ENCODE results near the gene SLC12A4.
"Not testable (repeated sequence)": the region's sequence is repeated elsewhere in the genome, so short reads cannot be mapped to it uniquely, and the experiment has no call there.

Gene SLC12A4

DNA sequence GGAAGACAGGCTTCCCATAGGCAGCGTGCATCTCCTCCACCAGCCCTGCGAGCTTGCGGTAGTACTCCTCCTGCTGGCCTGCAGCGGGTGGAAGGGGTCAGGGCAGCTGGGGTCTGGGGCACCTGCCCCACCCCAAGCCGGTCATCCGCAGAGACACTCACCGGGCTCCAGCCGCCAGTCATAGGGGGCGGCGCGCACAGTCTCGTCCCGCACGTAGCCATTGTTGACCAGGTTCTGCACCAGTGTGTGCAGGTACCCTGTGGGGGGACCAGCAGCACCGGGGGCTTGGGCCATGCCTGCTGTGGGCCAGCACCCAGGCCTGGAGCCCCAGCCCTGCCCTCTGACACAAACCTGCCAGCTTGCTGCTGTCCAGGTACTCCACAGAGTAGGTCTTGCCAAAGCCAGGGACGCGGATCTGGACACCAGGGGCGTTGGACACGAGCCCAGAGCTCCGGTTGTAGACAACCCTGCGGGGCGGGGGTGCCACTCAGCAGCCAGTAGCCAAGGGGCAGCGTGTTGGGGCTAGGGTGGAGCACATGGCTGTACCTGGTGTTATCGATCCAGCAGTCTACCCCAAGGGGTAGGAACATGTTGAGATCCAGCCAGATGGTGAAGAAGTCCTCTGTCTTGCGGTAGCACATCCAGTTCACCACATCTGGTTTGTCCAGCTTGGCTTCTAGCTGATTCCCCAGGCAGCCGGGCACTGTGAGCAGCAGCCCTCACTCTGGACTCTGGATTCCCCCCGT, 25.8 kb downstream of the SLC12A4 start:
- Histone ChIP-seq H3K9me3 (ENCODE audit: control insufficient read depth in 1 of 2, low read length in 2 of 2) (no peaks in the 10 kb centered on the region), H3K27ac (ENCODE audit: low read depth, low read length) (no peak overlapping the region), H3K9ac (ENCODE audit: low read depth in 1 of 2, low read length in 2 of 2) (no peak overlapping the region), H3K27me3 (ENCODE audit: control insufficient read depth in 1 of 2, insufficient read depth in 2 of 2, low read length in 2 of 2) (no peaks in the 10 kb centered on the region), H3K4me1 (ENCODE audit: control insufficient read depth in 1 of 2, insufficient read depth in 2 of 2, low read length in 2 of 2) (peaks cover 0 to 19% of the 10 kb centered on the region in 2 donors), H3K4me3 (ENCODE audit: low read depth in 1 of 2, low read length in 2 of 2) (no peak overlapping the region), H3K36me3 (ENCODE audit: control insufficient read depth in 1 of 2, insufficient read depth in 2 of 2, low read length in 2 of 2) (peaks cover 3 to 33% of the 10 kb centered on the region in 2 donors)

DNA sequence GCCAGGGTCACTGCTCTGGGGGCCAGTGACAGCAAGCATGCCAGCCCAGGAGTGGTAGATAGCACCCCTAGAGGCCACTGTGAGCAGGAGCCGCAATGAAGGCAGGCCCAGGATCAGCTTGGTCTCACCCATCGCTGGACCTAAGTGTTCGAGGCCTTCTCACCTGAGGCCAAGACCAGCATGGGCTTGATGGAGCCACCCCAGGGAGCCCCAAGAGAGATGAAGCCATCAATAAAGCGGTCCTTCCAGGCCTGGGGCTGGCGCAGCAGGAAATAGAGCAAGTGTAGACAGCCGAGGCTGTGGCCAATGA, 26.3 kb downstream of the SLC12A4 start:
- no peak overlapping the region for H3K27ac ChIP-seq (ENCODE audit: low read depth, low read length)
- no peak overlapping the region for H3K4me3 ChIP-seq (ENCODE audit: low read depth in 1 of 2, low read length in 2 of 2)
- no peaks in the 10 kb centered on the region for H3K27me3 ChIP-seq (ENCODE audit: control insufficient read depth in 1 of 2, insufficient read depth in 2 of 2, low read length in 2 of 2)
- H3K36me3 ChIP-seq (ENCODE audit: control insufficient read depth in 1 of 2, insufficient read depth in 2 of 2, low read length in 2 of 2) = peaks cover 3 to 27% of the 10 kb centered on the region in 2 donors
- H3K9me3 ChIP-seq (ENCODE audit: control insufficient read depth in 1 of 2, low read length in 2 of 2) = no peaks in the 10 kb centered on the region
- H3K9ac ChIP-seq (ENCODE audit: low read depth in 1 of 2, low read length in 2 of 2) = no peak overlapping the region
- peaks cover 4 to 23% of the 10 kb centered on the region in 2 donors for H3K4me1 ChIP-seq (ENCODE audit: control insufficient read depth in 1 of 2, insufficient read depth in 2 of 2, low read length in 2 of 2)

DNA sequence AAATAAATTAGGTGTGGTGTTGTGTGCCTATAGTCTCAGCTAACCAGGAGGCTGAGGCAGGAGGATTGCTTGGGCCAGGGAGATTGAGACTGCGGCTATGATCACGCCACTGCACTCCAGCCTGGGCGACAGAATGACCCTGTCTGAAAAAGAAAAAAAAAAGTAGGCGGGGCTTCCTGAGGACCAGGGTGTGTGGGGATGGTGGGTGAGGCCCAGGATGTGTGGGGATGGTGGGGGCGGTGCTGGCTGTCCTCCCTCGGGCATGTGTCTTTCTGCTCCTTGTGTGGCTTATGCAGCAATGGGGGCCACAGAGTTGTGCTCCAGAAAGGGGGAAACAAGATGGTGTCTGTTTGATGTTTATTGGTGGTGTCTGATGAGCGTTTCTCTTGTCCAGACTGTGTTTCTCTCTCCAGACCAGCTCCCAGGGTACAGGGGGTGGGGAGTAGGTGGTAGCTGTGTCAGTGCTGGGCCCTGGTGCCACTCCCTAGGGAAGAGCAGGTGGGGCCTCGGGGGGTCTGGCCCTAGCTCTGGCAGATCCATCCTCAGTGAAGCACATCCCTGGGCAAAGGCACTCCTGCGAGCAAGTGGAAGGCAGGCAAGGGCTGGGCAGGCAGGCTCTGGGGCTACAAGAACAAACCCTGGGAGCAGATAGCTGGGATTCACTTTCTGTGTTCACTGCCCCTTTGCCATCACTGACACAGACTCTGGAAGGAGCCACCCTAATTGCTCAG, 26.8 kb downstream of the SLC12A4 start:
- H3K4me3 ChIP-seq (ENCODE audit: low read depth in 1 of 2, low read length in 2 of 2) = no peak overlapping the region
- no peak overlapping the region for H3K9ac ChIP-seq (ENCODE audit: low read depth in 1 of 2, low read length in 2 of 2)
- peaks cover 8 to 28% of the 10 kb centered on the region in 2 donors for H3K4me1 ChIP-seq (ENCODE audit: control insufficient read depth in 1 of 2, insufficient read depth in 2 of 2, low read length in 2 of 2)
- H3K27ac ChIP-seq (ENCODE audit: low read depth, low read length) = no peak overlapping the region
- peaks cover 2 to 23% of the 10 kb centered on the region in 2 donors for H3K36me3 ChIP-seq (ENCODE audit: control insufficient read depth in 1 of 2, insufficient read depth in 2 of 2, low read length in 2 of 2)
- H3K27me3 ChIP-seq (ENCODE audit: control insufficient read depth in 1 of 2, insufficient read depth in 2 of 2, low read length in 2 of 2) = no peaks in the 10 kb centered on the region
- no peaks in the 10 kb centered on the region for H3K9me3 ChIP-seq (ENCODE audit: control insufficient read depth in 1 of 2, low read length in 2 of 2)

DNA sequence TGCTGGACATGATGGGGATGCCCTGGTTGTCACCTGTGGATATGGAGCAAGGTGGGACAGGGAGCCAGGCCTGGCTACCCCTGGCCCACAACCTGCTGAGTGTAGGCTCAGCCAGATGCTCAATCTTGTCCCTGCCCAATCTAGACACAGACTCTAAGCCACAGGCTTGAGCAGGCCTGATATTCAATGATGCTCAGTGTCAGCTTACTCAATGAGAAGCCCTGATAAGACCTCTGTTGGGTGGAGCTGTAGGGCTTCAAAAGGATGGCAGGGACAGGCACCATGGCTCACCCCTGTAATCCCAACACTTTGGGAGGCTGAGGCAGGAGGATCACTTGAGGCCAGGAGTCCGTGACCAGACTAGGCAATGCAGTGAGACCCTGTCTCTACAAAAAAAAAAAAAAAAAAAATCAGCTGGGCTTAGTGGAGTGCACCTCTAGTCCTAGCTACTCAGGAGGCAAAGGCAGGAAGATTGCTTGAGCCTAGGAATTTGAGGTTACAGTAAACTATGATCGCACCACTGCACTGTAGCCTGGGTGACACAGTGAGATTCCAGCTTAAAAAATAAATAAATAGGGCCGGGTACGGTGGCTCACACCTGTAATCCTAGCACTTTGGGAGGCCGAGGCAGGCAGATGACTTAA, 27.9 kb downstream of the SLC12A4 start:
- H3K9ac ChIP-seq (ENCODE audit: low read depth in 1 of 2, low read length in 2 of 2) = no peak overlapping the region
- H3K4me1 ChIP-seq (ENCODE audit: control insufficient read depth in 1 of 2, insufficient read depth in 2 of 2, low read length in 2 of 2) = peaks cover 8 to 28% of the 10 kb centered on the region in 2 donors
- H3K27me3 ChIP-seq (ENCODE audit: control insufficient read depth in 1 of 2, insufficient read depth in 2 of 2, low read length in 2 of 2) = no peaks in the 10 kb centered on the region
- no peak overlapping the region for H3K4me3 ChIP-seq (ENCODE audit: low read depth in 1 of 2, low read length in 2 of 2)
- no peak overlapping the region for H3K27ac ChIP-seq (ENCODE audit: low read depth, low read length)
- no peaks in the 10 kb centered on the region for H3K9me3 ChIP-seq (ENCODE audit: control insufficient read depth in 1 of 2, low read length in 2 of 2)
- peaks cover 0 to 13% of the 10 kb centered on the region in 2 donors for H3K36me3 ChIP-seq (ENCODE audit: control insufficient read depth in 1 of 2, insufficient read depth in 2 of 2, low read length in 2 of 2)

DNA sequence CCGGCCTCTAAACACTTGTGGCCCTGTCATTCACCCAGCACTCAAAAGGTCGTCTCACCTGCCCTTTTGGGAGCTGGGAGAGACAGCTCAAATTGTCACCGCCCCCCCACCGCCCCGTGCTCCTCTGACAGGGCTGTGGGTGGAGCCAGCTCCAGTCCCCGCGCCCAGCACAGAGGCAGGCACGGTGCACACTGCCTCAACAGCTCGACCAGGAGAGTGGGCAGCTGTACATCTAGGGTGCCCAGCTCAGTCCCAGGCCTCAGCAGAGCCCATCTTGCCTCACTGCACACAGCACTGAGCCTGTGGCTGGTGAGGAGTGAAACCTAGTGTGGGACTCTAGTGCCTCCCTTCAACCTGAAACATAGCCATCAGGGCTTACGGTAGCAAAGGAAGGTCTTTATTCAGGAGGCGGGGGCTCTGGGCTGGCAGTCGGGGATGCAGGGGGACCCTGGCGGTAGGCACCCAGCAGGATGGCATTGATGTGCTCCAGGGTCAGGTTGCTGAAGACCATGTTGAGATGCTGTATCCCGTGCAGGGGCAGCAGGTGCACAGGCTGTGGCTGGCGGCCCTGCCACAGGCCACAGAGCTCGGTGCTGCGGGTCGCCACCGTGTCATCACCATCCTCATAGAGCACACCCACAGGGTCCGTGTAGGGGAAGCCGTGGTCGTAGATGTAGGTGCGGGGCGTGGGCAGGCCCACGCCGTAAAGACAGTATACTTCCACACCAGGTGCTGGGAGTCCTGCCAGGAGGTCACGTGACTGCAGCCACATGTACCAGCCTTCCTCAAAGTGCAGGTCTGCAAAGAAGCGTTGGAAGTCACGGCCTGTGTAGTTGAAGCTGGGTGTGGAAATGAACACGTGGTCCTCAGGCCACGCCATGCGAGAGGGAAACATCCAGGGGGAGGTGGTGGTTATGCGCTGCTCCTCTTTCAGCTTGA, 28.7 kb downstream of the SLC12A4 start:
- Histone ChIP-seq H3K27ac (ENCODE audit: low read depth, low read length) (no peak overlapping the region), H3K9me3 (ENCODE audit: control insufficient read depth in 1 of 2, low read length in 2 of 2) (no peaks in the 10 kb centered on the region), H3K27me3 (ENCODE audit: control insufficient read depth in 1 of 2, insufficient read depth in 2 of 2, low read length in 2 of 2) (no peaks in the 10 kb centered on the region), H3K36me3 (ENCODE audit: control insufficient read depth in 1 of 2, insufficient read depth in 2 of 2, low read length in 2 of 2) (peaks cover 3 to 11% of the 10 kb centered on the region in 2 donors), H3K9ac (ENCODE audit: low read depth in 1 of 2, low read length in 2 of 2) (no peak overlapping the region), H3K4me3 (ENCODE audit: low read depth in 1 of 2, low read length in 2 of 2) (no peak overlapping the region), H3K4me1 (ENCODE audit: control insufficient read depth in 1 of 2, insufficient read depth in 2 of 2, low read length in 2 of 2) (peaks cover 14 to 36% of the 10 kb centered on the region in 2 donors)

DNA sequence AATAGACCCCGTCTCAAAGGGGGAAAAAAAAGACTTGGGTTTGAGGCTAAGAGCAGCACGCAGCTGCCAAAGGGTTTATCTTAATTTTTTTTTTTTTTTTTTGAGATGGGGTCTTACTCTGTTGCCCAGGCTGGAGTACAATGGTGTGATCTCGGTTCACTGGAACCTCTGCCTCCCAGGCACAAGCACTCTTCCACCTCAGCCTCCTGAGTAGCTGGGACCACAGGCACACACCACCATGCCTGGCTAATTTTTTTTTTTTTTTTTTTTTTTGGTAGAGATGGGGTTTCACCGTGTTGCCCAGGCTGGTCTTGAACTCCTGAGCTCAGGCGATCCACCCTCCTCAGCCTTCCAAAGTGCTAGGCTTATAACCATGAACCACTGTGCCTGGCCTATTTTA, 30.7 kb downstream of the SLC12A4 start:
- H3K9ac ChIP-seq (ENCODE audit: low read depth in 1 of 2, low read length in 2 of 2); H3K27me3 ChIP-seq (ENCODE audit: control insufficient read depth in 1 of 2, insufficient read depth in 2 of 2, low read length in 2 of 2); H3K9me3 ChIP-seq (ENCODE audit: control insufficient read depth in 1 of 2, low read length in 2 of 2); H3K27ac ChIP-seq (ENCODE audit: low read depth, low read length): not testable (repeated sequence)
- H3K36me3 ChIP-seq (ENCODE audit: control insufficient read depth in 1 of 2, insufficient read depth in 2 of 2, low read length in 2 of 2) = peaks cover 17 to 19% of the 10 kb centered on the region in 2 donors
- H3K4me1 ChIP-seq (ENCODE audit: control insufficient read depth in 1 of 2, insufficient read depth in 2 of 2, low read length in 2 of 2) = peaks cover 15 to 30% of the 10 kb centered on the region in 2 donors
- H3K4me3 ChIP-seq (ENCODE audit: low read depth in 1 of 2, low read length in 2 of 2) = peak overlapping the region in 1 of 2 donors; percentile 98

DNA sequence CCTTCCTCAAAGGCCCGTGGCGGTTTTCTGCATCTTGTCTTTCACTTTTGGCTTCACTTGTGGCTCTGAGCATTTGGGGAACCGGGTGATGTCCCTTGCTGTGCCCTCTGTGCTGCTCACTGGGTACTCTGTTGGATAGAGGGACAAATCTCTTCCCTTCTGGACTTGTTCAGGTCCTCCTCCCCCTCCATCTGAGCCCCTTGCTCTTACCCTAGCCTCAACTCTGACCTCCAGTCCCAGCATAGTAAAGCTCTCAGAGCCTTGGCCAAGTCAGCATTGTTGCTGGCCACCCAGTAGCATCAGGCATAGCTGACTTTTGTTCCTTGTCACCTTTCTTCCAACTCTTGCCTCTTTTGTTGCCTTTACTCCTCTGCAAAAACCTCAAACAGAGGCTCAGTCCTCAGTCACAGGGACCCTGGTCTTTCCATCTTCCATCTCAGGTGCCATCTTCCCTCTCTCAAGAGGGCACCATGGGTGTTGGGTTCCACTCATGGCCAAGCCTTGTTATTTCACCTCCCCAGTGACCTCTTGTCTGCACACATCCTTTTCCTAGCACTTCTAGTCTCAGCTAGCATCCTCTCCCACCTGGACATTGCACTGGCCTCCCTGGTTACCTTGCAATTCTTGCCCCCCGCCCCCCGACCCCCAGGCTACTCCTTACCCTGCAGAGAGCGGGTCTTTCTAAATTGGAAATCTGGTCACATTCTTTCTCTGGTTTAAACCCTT, 31.4 kb downstream of the SLC12A4 start:
- Histone ChIP-seq H3K27me3 (ENCODE audit: control insufficient read depth in 1 of 2, insufficient read depth in 2 of 2, low read length in 2 of 2) (no peaks in the 10 kb centered on the region), H3K9ac (ENCODE audit: low read depth in 1 of 2, low read length in 2 of 2) (peak overlapping the region; percentile 89 to 99), H3K4me1 (ENCODE audit: control insufficient read depth in 1 of 2, insufficient read depth in 2 of 2, low read length in 2 of 2) (peaks cover 15 to 30% of the 10 kb centered on the region in 2 donors), H3K36me3 (ENCODE audit: control insufficient read depth in 1 of 2, insufficient read depth in 2 of 2, low read length in 2 of 2) (peaks cover 20 to 22% of the 10 kb centered on the region in 2 donors), H3K4me3 (ENCODE audit: low read depth in 1 of 2, low read length in 2 of 2) (peak overlapping the region; percentile 91 to 98), H3K27ac (ENCODE audit: low read depth, low read length) (peak overlapping the region; percentile 74), H3K9me3 (ENCODE audit: control insufficient read depth in 1 of 2, low read length in 2 of 2) (no peaks in the 10 kb centered on the region)

DNA sequence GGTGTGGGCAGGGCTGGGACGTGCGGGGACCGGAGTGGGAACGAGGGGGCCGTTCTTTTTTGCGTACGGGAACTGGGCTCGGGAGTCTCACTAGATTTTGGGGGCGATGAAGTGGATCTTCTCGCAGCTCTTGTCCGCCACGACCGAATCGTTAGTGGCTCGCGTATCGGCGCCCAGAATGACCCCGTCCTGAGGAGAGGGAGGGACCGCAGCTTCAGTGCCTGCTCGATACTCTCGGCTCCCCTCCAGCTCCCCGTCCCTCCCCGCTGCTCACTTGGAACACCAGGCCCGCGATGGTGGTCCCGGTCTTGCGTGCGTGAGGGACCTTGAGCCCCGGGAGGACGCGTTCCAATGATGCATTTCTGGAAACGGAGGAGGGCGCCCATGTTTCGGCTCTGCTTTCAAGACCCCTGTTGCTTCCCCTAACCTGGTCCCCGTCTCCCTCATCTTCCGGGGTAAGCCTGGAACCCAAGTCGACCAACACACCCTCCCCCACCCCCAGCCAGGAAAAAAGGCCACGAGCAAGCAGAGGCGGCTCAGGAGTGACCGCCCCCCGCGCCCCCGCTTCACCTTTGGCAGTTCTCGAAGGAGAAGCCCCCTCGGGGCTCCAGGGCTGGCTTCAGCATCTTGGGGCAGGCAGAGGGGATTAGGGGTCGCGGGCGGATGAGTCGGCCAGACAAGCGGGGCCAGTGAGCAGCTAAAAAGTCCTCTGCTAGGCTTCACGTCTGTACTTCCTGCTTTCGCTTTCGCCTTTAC, 32.1 kb downstream of the SLC12A4 start, which contains the start of gene PSMB10:
TSS of gene PSMB10 (minus strand) at position 727 of the 756 bp plus-strand sequence. CDS start at position 626, 101 bp downstream.
- Histone ChIP-seq H3K4me1 (ENCODE audit: control insufficient read depth in 1 of 2, insufficient read depth in 2 of 2, low read length in 2 of 2) (peaks cover 15 to 30% of the 10 kb centered on the region in 2 donors), H3K27me3 (ENCODE audit: control insufficient read depth in 1 of 2, insufficient read depth in 2 of 2, low read length in 2 of 2) (no peaks in the 10 kb centered on the region), H3K27ac (ENCODE audit: low read depth, low read length) (peak within 1 kb of the TSS; percentile 90), H3K9me3 (ENCODE audit: control insufficient read depth in 1 of 2, low read length in 2 of 2) (no peaks in the 10 kb centered on the region), H3K4me3 (ENCODE audit: low read depth in 1 of 2, low read length in 2 of 2) (peak within 1 kb of the TSS; percentile 91 to 98), H3K36me3 (ENCODE audit: control insufficient read depth in 1 of 2, insufficient read depth in 2 of 2, low read length in 2 of 2) (peaks cover 21 to 28% of the 10 kb centered on the region in 2 donors), H3K9ac (ENCODE audit: low read depth in 1 of 2, low read length in 2 of 2) (peak within 1 kb of the TSS; percentile 89 to 99)

Data from duodenal mucosa (tissue), 2 donors.